ENCODE data around the gene FBXO31.
"Not testable (repeated sequence)": the region's sequence is repeated elsewhere in the genome, so short reads cannot be mapped to it uniquely, and the experiment has no call there.

The FBXO31 gene

DNA sequence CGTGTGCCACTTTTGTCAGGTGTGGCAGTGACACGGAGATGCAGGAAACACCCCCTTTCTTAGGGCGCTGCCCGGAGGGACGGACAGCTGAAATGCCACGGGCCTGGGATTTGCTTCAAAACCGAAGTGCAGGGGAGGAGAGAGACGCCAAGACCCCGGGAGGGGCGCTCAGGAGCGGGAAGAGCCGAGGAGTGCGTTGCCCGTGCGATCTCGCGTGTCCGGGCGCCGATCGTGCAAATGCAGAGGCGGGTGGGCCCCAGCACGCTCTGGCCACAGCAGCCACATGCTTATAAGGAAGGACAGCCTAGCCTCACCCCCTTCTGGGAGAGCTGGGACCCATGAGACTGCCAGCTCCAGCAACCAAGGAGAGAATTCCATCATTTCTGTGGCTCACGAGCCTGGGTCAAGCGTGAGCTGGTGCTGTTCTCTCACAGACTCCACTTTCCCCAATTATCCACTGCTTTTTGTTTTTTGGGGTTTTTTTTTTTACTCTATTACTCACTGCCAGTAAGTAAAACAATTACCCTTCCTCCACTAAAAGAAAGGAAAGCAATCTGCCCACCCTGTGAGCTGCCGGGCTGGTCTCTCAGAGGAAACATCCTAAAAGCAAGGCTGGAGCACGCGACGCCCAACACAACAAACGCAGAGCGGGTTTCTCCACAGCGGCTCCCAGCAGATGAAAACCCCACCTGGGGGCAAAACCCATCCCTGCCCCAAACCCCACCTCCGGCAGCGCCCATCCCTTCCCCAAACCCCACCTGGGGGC is 39.2 kb downstream of the FBXO31 start:
- no peak for DNase-seq (ENCODE audit: low read depth in 3 of 3)

DNA sequence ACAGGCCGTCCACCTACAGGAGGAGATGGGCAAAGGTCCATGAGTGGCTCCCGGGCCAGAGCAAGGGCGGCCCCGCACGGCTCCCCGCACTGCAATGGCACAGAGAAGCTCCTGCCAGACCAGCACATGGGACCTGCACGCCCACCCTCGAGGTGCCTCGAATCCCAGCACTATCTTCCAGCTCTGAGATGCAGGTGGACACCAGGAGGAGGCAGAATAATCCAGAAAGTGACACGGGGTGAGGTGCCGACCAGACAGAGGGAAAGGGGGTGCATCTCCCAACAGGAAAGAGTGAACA is 39.9 kb downstream of the FBXO31 start:
- no peak for DNase-seq (ENCODE audit: low read depth in 3 of 3)

DNA sequence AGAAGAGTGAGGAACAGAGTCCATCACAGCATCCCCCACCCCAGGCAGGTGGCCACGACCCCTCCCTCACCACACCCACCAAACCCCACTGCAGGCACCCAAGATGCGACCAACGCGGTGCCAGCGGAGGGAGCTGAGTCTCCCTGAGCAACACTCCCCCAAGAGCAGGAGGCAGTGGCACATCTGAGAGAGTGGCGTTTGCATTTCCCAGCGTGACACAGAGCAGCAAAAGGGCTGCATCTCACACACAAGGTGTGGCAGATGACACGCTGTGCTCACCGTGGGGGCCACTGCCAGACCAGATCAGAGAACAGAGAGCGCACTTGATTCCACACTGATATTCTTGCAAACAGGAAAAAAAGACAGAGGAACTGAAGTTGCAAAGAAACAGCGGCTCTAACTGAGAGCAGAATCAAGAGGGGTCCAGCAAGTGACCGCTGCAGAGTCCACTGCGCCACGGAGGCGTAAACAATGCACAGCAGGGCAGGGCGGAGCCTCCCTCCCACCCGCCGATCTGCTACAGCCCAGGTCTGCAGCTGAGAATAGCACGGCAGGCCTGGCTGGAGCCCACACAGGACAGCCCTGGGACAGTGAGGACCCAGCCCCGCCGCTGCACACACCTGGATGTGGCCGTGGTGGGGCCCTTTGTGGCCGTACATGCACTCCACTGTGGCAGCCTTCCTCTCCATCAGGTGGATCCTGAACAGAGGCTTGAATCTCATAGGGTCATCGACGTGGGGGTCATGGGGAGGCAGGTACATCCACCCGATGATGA is 40.4 kb downstream of the FBXO31 start:
- DNase-seq (ENCODE audit: low read depth in 3 of 3): no peak

DNA sequence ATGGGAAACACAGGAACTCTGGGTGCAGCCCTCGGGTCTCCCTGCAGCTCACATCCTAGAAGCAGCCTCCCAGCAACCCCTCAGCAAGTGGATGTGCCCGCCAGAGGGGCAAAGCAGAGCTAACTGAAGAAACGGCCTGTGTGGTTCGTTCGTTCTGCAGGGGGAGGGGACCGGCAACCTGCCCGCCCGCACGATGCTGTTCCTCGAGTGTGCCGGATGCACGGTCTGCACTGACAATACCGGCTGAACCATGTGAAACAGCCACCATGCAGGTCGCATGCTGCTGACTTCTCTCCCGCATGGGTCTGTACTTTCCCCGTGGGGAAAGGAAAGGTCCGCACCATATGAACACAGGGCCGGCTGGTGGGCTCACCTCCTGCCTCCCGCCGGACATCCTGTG is 41.1 kb downstream of the FBXO31 start:
- DNase-seq (ENCODE audit: low read depth in 3 of 3): no peak

DNA sequence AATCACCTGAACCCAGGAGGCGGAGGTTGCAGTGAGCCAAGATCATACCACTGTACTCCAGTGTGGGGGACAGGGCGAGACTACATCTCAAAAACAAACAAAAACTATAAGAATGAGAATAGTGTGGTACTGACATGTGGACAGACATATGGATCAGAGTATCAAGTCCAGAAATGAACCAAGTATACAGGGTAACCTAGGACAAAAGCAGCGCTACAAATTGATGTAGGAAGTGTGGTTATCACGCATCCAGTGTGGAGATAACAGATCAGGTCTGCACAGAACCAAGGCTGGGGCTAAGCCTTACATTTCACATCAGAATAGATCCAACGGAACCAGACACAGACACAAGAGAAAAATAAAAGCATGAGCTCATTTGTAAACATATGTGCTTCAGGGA is 43.4 kb downstream of the FBXO31 start:
- no peak for DNase-seq (ENCODE audit: low read depth in 3 of 3)

DNA sequence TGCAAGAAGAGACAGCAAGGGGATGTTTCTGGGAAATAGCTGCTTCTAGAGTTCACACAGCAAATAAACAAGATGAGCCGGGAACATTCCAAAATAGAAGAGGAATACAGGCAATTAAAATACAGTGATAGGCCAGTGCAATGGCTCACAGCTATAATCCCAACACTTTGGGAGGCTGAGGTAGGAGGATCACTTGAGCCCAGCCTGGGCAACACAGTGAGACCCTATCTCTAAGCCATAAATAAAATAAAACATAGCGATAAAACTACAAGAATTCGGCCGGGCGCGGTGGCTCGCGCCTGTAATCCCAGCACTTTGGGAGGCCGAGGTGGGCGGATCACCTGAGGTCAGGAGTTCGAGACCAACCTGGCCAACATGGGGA is 43.9 kb downstream of the FBXO31 start:
- DNase-seq (ENCODE audit: low read depth in 3 of 3): not testable (repeated sequence)

DNA sequence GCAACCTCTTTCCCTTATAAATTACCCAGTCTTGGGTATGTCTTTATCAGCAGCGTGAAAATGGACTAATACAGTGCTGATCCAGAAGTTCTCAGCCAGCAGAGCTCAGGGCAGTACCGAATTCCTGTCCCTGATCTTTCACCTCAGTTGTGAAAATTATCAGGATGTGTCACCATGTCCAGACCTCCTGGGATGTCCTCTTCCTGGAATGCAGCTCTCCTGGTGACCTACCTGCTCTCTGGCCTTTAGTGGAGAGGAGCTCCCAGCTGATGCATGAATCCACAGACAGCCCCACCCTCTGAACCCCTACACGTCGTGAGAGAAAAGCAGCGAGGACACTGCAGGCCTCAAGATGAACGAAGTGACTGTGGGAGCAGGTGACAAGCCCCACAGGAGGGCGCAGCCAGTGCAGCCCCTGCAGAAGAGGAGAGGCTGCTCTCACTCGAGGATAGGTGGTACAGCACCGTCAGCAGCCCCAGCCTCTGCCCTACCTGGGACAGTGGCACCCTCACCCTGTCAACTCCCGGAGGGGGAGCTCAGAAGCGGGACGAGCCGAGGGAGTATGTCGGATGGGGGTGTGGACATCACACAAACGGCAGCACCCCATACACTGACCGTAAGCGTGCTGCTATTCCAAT is 44.4 kb downstream of the FBXO31 start:
- DNase-seq (ENCODE audit: low read depth in 3 of 3): no peak

DNA sequence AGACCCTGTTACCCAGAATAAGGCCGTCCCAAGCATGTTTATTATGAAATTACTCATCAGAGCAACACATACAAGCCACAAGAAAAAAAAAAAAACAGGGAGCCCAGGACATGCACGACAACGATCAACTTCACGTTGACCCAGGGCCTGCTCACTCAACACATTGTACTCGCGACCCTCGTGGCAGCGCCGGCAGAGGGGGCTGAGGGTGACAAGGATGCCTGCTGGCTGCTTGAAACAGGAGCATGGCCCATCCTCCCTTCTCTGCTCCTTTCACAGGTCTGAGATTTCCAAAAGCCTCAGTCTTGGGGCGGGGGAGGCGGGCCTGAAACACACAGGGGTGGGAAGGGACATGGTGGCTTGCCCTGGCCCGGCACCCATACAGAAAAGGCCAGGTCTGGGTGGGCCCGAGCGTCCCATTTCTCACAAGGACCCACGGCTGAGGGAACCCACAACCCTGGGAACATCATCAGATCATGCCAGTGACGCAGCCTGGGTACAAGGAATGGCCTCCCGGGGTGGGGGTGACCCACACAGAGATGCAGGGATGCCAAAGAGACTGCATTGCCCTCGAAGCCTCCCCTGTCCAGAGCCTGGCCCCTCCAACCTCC is 45.3 kb downstream of the FBXO31 start:
- DNase-seq (ENCODE audit: low read depth in 3 of 3): no peak

DNA sequence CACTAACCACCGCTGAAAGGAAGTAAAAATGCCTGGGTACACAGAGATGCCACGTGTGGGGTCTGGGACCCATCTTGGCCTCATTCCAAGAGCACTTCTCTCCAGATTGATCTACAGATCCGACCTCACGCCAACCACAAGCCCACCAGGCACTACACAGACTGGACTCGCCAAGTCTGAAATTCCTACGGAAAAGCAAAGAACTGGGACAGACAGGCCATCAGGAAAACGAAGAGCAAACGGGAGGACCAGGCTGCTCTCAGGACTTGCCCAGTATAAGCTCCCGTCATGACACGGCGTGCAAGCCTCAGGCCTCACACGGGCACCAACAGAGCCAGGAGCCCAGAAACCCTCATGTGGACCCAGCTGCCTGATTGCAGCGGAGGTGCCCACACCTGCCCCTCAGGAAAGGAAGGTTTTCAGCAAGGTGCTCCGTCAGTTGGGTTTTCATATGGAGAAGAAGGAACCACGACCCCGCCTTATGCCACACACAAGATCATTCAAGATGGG is 46.3 kb downstream of the FBXO31 start:
- no peak for DNase-seq (ENCODE audit: low read depth in 3 of 3)

DNA sequence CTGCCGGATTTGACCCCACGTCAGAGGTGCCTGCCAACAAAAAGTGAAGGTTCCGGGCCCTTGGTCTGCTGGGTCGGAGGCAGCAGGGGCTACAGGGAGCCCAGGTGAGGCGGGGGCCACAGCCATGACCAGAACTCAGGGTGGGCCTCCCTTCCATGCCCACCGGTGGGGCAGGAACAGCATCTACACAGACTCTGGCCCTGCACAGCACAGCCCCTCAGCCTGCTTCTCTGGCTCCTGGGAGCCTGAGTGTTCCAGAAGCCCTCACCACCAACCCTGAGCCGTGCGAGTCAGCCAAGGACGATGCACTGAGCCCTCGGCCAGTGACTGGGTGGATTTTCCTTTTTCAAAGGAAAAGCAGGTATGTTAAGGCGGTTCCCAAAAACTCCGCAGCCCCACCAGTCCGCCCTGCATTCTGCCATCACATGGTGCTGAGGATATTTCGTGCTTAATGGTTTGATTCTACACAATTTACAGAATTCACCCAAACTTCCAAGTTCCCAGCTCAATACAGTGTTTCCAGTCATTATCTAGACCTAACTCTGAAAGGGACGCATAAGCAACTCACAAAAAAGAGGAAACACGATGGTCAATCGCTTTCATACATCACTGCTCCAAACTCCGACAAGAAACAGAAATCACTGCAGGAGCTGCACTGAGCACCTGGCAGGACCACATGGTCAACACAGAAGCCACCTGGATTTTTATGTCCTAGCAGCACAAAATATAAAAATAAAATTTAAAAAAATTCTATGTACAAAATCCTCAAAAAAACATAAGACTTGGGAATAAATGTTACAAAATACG is 46.9 kb downstream of the FBXO31 start:
- no peak for DNase-seq (ENCODE audit: low read depth in 3 of 3)

DNA sequence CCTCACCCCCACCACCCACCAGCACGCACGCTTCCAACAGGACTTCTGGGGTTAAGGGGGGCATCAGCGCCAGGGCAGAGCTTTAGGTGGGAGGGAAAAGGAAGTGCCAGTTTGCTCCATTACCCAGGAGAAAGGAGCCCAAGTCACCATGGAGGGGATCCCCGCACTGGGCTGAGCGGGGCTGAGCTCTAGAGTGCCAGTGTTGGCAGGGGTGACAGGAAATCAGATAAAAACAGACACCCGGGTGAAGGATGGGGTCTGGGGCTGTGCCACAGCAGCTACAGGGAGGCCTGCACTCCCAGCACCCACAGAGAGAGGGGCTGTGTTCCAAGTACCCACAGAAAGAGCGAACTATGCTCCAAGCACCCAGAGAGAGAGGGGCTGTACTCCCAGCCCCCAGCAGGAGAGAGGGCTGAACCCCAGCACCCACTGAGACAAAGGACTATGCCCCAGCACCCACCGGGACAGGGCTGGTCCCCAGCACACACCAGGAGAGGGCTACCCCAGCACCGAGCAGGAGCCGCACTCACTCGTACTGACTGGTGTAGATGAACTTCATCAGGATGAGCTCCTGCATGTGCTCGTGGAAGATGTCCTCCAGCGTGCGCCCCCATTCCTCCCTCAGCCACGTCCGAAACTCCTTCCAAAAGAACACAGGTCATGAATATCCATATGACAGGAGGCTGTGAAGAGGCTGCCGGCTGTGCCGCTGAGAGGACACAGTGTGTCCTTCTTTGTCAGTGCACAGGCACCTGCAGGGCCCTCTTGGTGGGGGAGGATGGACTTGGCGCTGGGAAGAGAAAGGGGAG is 47.7 kb downstream of the FBXO31 start:
- DNase-seq (ENCODE audit: low read depth in 3 of 3): no peak

DNA sequence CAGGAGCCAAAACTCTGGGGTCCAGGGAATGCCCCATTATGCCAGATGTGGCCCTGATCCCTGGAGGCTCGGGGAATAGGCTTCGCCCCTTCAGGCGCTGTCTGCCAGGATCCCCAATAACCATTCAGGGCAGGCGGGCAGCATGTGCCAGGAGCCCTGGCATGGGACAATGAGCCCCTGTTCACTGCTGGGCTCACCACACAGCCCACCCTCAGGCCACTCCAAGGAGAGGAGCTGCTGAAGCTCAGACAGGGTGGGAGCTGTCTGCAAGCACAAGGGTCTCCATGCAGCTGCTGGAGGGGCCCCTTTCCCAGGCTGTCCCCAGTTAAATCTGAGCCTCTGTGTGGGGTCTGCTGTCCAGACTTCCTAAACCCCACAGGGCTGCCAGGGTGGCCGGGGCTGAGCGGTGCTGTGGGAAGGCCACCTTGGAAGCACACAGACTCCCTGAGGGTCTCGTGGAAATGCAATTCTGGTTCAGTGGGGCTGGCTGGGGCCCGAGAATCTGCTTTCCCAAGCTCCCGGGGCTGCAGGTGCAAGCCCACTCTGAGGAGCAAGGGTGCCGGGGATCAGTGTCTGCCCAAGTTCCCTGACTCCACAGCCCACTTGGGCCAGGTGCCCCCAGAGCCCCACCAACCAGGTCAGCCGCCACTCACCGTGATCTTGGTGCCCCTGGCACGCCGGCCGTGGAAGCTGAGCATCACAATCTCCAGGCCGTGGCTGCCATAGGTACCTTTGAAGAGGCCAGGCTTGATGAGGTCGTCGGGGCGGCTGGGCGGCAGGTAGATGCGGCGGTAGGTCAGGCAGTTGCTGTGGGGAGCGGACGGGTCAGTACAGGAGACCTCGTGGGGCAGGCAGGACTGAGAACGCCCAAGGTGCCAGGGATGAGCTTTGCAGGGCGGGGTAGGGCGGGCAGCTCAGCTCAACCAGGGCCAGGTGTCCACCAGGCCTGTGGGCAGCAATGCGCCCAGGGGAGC is 48.6 kb downstream of the FBXO31 start:
- no peak for DNase-seq (ENCODE audit: low read depth in 3 of 3)

DNA sequence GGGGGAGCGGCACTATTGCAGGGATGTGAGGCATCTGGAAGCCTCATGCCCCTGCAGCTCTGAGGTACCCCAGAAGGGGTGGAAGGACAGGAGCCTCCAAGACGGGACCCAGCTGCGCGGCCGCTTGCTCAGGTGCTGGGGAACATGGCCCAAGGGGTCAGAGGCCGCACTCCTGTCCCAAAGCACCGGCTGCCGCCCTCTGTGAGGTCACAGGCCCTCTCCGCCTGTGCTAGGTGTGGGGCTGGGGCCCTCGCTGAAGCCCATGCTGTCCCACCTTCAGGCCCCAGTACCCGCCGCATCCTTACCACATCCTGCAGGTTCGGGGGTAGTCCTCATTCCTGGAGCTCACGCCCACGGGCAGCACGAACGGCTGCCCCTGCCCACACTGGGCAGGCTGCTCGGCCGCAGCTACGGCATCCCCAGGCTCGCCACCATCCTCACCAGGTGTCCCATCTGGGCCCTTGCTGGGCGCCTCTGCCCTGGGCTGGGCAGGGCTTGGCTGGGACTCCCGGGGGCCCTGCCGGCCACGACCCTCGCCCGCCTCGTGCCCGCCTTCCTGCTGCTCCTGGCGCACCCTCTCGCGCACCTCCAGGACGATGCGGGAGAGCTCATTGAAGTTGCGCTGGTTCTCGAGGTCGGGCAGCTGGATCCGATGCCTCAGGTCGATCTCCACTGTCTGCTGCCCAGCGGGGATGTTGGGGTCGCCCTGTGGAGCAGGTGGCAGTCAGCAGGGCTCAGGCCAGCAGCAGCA is 49.8 kb downstream of the FBXO31 start:
- no peak for DNase-seq (ENCODE audit: low read depth in 3 of 3)

DNA sequence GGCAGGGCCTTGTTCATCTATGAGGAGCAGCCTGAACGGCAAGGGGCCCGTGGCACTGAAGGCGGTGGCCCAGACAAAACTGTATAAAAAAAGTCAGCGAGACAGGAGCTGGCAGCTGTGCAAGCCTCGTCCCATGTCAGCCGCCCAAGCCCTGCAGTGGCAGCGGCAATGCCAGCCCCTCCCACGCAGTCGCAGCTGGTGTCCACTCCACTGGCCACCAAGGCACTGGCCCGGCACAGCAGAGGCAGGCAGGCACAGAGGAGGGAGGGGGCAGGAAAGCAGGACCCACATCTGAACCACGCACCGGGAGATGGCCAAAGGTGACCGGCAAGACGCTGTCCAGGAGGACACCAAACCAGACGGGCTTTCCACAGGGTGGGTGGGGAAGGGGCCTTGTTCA is 50.5 kb downstream of the FBXO31 start:
- no peak for DNase-seq (ENCODE audit: low read depth in 3 of 3)

DNA sequence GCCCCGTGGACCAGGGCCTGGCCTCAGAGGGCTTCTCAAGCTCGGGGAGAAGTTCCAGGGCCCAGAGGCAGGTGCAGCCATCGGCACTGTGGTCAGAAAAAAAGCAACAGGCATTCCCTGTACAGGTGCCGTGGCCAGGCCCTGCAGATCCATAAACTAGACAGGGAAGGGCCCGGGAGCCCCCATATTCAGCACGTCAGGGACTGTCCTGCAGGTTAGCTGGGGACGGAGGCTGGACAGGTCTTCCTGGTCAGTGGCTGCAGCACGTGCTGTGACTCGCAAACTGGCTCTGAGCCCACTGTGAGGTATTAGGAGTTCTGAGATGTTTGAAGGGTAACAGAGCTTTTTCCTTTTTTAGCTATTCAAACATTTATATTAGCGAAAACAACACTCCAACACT is 51.4 kb downstream of the FBXO31 start:
- DNase-seq (ENCODE audit: low read depth in 3 of 3): no peak

DNA sequence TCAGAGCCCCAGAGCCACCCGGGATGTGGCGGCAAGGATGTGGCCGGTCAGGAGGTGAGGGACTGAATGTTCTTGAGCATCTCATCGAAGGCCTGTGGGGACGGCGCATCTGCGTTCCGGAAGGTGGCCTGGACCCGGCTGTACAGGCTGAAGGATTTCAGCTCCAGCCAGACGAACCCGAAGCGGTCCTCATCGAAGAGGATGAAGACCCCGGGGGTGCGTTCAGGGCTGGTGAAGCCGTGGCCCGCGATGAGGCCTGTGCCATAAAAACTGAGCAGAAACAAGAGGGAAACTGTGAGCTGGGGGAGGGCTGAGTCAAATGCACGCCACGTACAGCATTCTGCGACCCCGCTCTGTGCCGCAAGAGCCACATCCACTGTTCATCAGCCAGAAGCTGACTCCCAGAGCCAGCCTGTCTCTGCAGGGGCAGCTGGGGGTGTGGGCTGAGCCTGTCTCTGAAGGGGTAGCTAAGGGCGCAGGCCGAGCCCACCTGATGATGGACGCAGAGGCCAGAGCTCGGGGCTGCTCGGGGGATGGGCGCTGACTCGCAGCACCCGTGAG is 52.3 kb downstream of the FBXO31 start:
- DNase-seq (ENCODE audit: low read depth in 3 of 3): no peak

DNA sequence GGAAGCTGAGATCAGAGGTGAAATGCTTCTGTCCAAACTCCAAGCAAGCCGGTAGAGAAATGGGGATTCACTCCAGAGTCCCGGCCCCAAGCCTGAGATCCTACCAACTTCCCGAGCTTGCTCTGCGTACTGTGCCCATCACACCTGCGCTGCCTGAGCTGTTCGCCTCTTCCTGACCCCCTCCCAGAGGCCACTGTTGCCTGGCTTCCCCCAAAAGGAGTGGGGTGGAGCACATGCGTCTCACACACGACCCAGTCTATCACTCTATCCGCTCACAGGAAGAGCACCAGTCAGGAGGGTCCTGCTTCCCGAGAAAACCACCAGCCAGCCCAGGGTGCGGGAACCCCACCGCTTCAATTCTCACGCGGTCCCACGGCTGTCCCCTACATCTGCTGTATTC is 52.9 kb downstream of the FBXO31 start:
- no peak for DNase-seq (ENCODE audit: low read depth in 3 of 3)

DNA sequence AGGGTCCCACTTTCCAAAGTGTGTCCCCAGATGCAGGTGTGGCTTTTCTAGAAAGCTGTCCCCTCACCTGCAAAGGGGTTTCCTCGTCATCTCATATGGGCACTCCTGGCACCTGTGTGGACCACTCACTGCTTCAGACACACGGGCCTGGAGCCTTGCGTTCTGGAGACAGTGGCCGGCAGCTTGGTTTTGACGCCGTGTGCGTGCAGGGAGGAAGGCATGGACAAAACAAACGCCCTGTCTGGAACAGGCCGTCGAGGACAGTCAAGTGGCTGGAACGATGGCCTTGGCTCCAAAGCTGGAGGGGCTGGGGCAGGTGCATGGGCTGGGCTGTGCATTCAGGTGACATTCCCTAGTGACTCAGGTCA is 53.3 kb downstream of the FBXO31 start:
- no peak for DNase-seq (ENCODE audit: low read depth in 3 of 3)
